H9 (cell line): ENCODE measurements around the gene OR52N5. TPM values are rescaled to one million over a fixed set of nuclear protein-coding genes. Genes with fewer than 3 reads are reported as not detected.

Source experiments
- DNase-seq: peaks from one replicate; pipeline ENCODE4 v3.0.0-alpha.2; 2017
- H2AFZ ChIP-seq: one replicate; pipeline ENCODE4 v1.6.1; 2013; ENCODE audit warnings: mild to moderate bottlenecking, low read length, control low read depth, moderate library complexity
- H2AK5ac ChIP-seq: 2 replicates; pipeline ENCODE4 v1.6.1; 2013; ENCODE audit warnings: low read length, control low read depth, mixed read lengths; ENCODE audit not compliant: insufficient read length
- H2BK120ac ChIP-seq: one replicate; pipeline ENCODE4 v1.6.1; 2013; ENCODE audit warnings: low read depth, mild to moderate bottlenecking, low read length, control low read depth, inconsistent platforms; ENCODE audit not compliant: poor library complexity, severe bottlenecking
- H2BK12ac ChIP-seq: 2 replicates; pipeline ENCODE4 v1.6.1; 2013; ENCODE audit warnings: low read length, control low read depth, mixed read lengths, low read depth; ENCODE audit not compliant: insufficient read length
- H2BK15ac ChIP-seq: 2 replicates; pipeline ENCODE4 v1.6.1; 2013; ENCODE audit warnings: low read depth, low read length, control low read depth
- H2BK20ac ChIP-seq: one replicate; pipeline ENCODE4 v1.6.1; 2013; ENCODE audit warnings: low read depth, mild to moderate bottlenecking, low read length, control low read depth, inconsistent platforms; ENCODE audit not compliant: poor library complexity, severe bottlenecking
- H2BK5ac ChIP-seq: 2 replicates; pipeline ENCODE4 v1.6.1; 2013; ENCODE audit warnings: low read length, control low read depth, mixed read lengths; ENCODE audit not compliant: insufficient read length
- H3K14ac ChIP-seq: 2 replicates; pipeline ENCODE4 v1.6.1; 2013; ENCODE audit warnings: low read length, control low read depth; ENCODE audit not compliant: insufficient read depth
- H3K18ac ChIP-seq: 2 replicates; pipeline ENCODE4 v1.6.1; 2013; ENCODE audit warnings: low read depth, mild to moderate bottlenecking, mixed read lengths, low read length, control low read depth; ENCODE audit not compliant: insufficient read length
- H3K23ac ChIP-seq: 2 replicates; pipeline ENCODE4 v1.6.1; 2013; ENCODE audit warnings: low read length, control low read depth, mixed read lengths, low read depth; ENCODE audit not compliant: insufficient read length
- H3K23me2 ChIP-seq: 2 replicates; pipeline ENCODE4 v1.6.1; 2013; ENCODE audit warnings: low read depth, mild to moderate bottlenecking, mixed read lengths, low read length, control low read depth; ENCODE audit not compliant: insufficient read length, poor library complexity, severe bottlenecking
- H3K27ac ChIP-seq: 2 replicates; pipeline ENCODE4 v1.5.1; 2013; ENCODE audit warnings: low read length, control low read depth, mixed read lengths, low read depth; ENCODE audit not compliant: insufficient read length
- H3K27me3 ChIP-seq: 2 replicates; pipeline ENCODE4 v1.6.1; 2013; ENCODE audit warnings: low read length, control low read depth, inconsistent platforms; ENCODE audit not compliant: insufficient read depth
- H3K4ac ChIP-seq: 2 replicates; pipeline ENCODE4 v1.6.1; 2013; ENCODE audit warnings: low read depth, mild to moderate bottlenecking, control low read depth, inconsistent platforms, low read length, moderate library complexity
- H3K4me1 ChIP-seq: 2 replicates; pipeline ENCODE4 v1.6.1; 2013; ENCODE audit warnings: low read length, control low read depth, inconsistent platforms; ENCODE audit not compliant: insufficient read depth
- H3K4me2 ChIP-seq: 2 replicates; pipeline ENCODE4 v1.6.1; 2013; ENCODE audit warnings: low read length, control low read depth, mixed read lengths; ENCODE audit not compliant: insufficient read length, insufficient read depth
- H3K56ac ChIP-seq: 2 replicates; pipeline ENCODE4 v1.6.1; 2013; ENCODE audit warnings: low read depth, mild to moderate bottlenecking, mixed read lengths, low read length, control low read depth; ENCODE audit not compliant: insufficient read length
- H3K79me1 ChIP-seq: 2 replicates; pipeline ENCODE4 v1.6.1; 2013; ENCODE audit warnings: low read depth, mild to moderate bottlenecking, moderate library complexity, low read length, control low read depth, inconsistent platforms; ENCODE audit not compliant: insufficient read depth, poor library complexity, severe bottlenecking
- H3K79me2 ChIP-seq: 2 replicates; pipeline ENCODE4 v1.6.1; 2013; ENCODE audit warnings: low read length, control low read depth, inconsistent platforms; ENCODE audit not compliant: insufficient read depth
- H3K9ac ChIP-seq: 2 replicates; pipeline ENCODE4 v1.6.1; 2013; ENCODE audit warnings: low read length, control low read depth, mixed read lengths; ENCODE audit not compliant: insufficient read length; ENCODE audit errors: extremely low read depth
- H3K9me3 ChIP-seq: one replicate; pipeline ENCODE4 v1.6.1; 2013; ENCODE audit warnings: low read depth, low read length, inconsistent platforms; ENCODE audit not compliant: control insufficient read depth
- H3T11ph ChIP-seq: one replicate; pipeline ENCODE4 v1.6.1; 2013; ENCODE audit warnings: mild to moderate bottlenecking, low read length, control low read depth, inconsistent platforms
- H4K20me1 ChIP-seq: one replicate; pipeline ENCODE4 v1.6.1; 2013; ENCODE audit not compliant: control insufficient read depth, insufficient read length, insufficient read depth
- H4K5ac ChIP-seq: 2 replicates; pipeline ENCODE4 v1.6.1; 2013; ENCODE audit warnings: low read depth, mild to moderate bottlenecking, mixed read lengths, low read length, control low read depth; ENCODE audit not compliant: insufficient read length
- H4K8ac ChIP-seq: replicated peaks from 2 replicates; pipeline ENCODE4 v1.6.1; 2013; ENCODE audit warnings: low read length, control low read depth, mixed read lengths, low read depth; ENCODE audit not compliant: insufficient read length
- H4K91ac ChIP-seq: 2 replicates; pipeline ENCODE4 v1.6.1; 2013; ENCODE audit warnings: low read depth, mild to moderate bottlenecking, moderate library complexity, mixed read lengths, low read length, control low read depth; ENCODE audit not compliant: insufficient read length
- H3K27ac Mint-ChIP-seq, 3 experiments: 2 replicates in 2 of 3; 3 replicates in 1 of 3; pipeline ENCODE4 v1.8.0; 2020 to 2021; ENCODE audit warnings: mixed read lengths in 3 of 3, mild to moderate bottlenecking in 1 of 3, moderate library complexity in 1 of 3
- H3K27me3 Mint-ChIP-seq: 2 replicates; pipeline ENCODE4 v1.8.0; 2021; ENCODE audit warnings: low read depth, mild to moderate bottlenecking, moderate library complexity, mixed read lengths
- H3K36me3 Mint-ChIP-seq, 3 experiments: 2 replicates in 2 of 3; 3 replicates in 1 of 3; pipeline ENCODE4 v1.8.0; 2020 to 2021; ENCODE audit warnings: low read depth in 3 of 3, mixed read lengths in 3 of 3; ENCODE audit not compliant: insufficient read depth in 1 of 3
- H3K4me1 Mint-ChIP-seq, 2 experiments: 2 replicates each; pipeline ENCODE4 v1.8.0; 2020; ENCODE audit warnings: mixed read lengths in 2 of 2
- H3K4me3 Mint-ChIP-seq, 2 experiments: 2 replicates in 1 of 2; 3 replicates in 1 of 2; pipeline ENCODE4 v1.8.0; 2020 to 2021; ENCODE audit warnings: mild to moderate bottlenecking in 2 of 2, mixed read lengths in 2 of 2, moderate library complexity in 1 of 2
- H3K9me3 Mint-ChIP-seq, 2 experiments: 2 replicates in 1 of 2; 3 replicates in 1 of 2; pipeline ENCODE4 v1.8.0; 2020; ENCODE audit warnings: mild to moderate bottlenecking in 2 of 2, mixed read lengths in 2 of 2, moderate library complexity in 1 of 2
- WGBS: extraction: QIAGEN DNeasy Blood & Tissue Kit; methylation state at CpG from one replicate; pipeline ENCODE4 v1.1.7; 2013; ENCODE audit warnings: missing lambda C conversion rate, low lambda C conversion rate, mixed read lengths; ENCODE audit not compliant: insufficient read length; ENCODE audit errors: extremely low coverage; 5-methylcytosine and 5-hydroxymethylcytosine counted together
- total RNA-seq: library from RNA; stranded (reverse); gene quantifications from 2 replicates; pipeline ENCODE4 v1.2.1, GENCODE V29; 2021
- TF ChIP-seq, protein P1 (sequence below): fragments of 200-600 bp; sonication (generic); conservative IDR thresholded peaks from 3 replicates; pipeline ENCODE4 v1.8.0; 2021; ENCODE audit warnings: antibody characterized with exemption, mild to moderate bottlenecking

Gene OR52N5
- total RNA-seq, 1 experiment from 2014 or later: not detected

DNA sequence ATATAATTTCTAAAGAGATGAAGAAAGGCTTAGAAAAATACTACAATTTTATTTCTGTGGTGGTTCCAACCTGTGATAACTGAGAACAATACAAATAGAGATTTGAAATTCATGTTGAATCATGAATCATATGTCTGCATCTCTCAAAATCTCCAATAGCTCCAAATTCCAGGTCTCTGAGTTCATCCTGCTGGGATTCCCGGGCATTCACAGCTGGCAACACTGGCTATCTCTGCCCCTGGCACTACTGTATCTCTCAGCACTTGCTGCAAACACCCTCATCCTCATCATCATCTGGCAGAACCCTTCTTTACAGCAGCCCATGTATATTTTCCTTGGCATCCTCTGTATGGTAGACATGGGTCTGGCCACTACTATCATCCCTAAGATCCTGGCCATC is 46.8 kb downstream of the OR52N5 start, which contains the start of gene OR56B1:
TSS of gene OR56B1 (plus strand) at position 53 of the 400 bp plus-strand sequence. CDS start at position 122, 69 bp downstream.
- Histone ChIP-seq H4K91ac (no peak within 1 kb of the TSS), H2BK5ac (no peak within 1 kb of the TSS), H3K79me1 (no peaks in the 10 kb centered on the region), H2BK15ac (no peak within 1 kb of the TSS), H4K8ac (no peak within 1 kb of the TSS), H4K5ac (no peak within 1 kb of the TSS), H3K9ac (no peak within 1 kb of the TSS), H3K9me3 (no peaks in the 10 kb centered on the region), H3K79me2 (no peaks in the 10 kb centered on the region), H2BK20ac (no peak within 1 kb of the TSS), H3K4me2 (no peak within 1 kb of the TSS), H2BK120ac (no peak within 1 kb of the TSS), H4K20me1 (no peaks in the 10 kb centered on the region), H3T11ph (no peak within 1 kb of the TSS), H2AK5ac (no peak within 1 kb of the TSS), H2BK12ac (no peak within 1 kb of the TSS), H3K4ac (no peak within 1 kb of the TSS), H3K23me2 (no peaks in the 10 kb centered on the region), H3K14ac (no peak within 1 kb of the TSS), H3K4me1 (no peaks in the 10 kb centered on the region), H3K23ac (no peak within 1 kb of the TSS), H3K27me3 (no peaks in the 10 kb centered on the region), H2AFZ (no peak within 1 kb of the TSS), H3K18ac (no peak within 1 kb of the TSS), H3K27ac (no peak within 1 kb of the TSS), H3K56ac (no peak within 1 kb of the TSS)
- Mint-ChIP-seq H3K4me3 (no peak within 1 kb of the TSS), H3K27me3 (no peaks in the 10 kb centered on the region), H3K36me3 (no peaks in the 10 kb centered on the region), H3K27ac (no peak within 1 kb of the TSS; a peak in 1 of 7 replicates), H3K9me3 (no peaks in the 10 kb centered on the region), H3K4me1 (0 out of 4 replicates have a peak, but pooled peaks cover 0 to 2% of the 10 kb centered on the region in 2 experiments)
- WGBS: no CpG with 5 or more reads among the region's 1 CpG
- TF ChIP-seq, protein P1, sequence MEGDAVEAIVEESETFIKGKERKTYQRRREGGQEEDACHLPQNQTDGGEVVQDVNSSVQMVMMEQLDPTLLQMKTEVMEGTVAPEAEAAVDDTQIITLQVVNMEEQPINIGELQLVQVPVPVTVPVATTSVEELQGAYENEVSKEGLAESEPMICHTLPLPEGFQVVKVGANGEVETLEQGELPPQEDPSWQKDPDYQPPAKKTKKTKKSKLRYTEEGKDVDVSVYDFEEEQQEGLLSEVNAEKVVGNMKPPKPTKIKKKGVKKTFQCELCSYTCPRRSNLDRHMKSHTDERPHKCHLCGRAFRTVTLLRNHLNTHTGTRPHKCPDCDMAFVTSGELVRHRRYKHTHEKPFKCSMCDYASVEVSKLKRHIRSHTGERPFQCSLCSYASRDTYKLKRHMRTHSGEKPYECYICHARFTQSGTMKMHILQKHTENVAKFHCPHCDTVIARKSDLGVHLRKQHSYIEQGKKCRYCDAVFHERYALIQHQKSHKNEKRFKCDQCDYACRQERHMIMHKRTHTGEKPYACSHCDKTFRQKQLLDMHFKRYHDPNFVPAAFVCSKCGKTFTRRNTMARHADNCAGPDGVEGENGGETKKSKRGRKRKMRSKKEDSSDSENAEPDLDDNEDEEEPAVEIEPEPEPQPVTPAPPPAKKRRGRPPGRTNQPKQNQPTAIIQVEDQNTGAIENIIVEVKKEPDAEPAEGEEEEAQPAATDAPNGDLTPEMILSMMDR: no peak
- no peak for DNase-seq
